GM19023 (cell line): ENCODE data around the gene CCDC89.
"Not testable (repeated sequence)": the region's sequence is repeated elsewhere in the genome, so short reads cannot be mapped to it uniquely, and the experiment has no call there.

Source experiments
- ATAC-seq: cut with Tn5 transposase; IDR thresholded peaks from one replicate; pipeline ENCODE4 v1.9.1; 2021; ENCODE audit warnings: mild to moderate bottlenecking, moderate library complexity; ENCODE audit not compliant: unreplicated experiment

The CCDC89 gene

DNA sequence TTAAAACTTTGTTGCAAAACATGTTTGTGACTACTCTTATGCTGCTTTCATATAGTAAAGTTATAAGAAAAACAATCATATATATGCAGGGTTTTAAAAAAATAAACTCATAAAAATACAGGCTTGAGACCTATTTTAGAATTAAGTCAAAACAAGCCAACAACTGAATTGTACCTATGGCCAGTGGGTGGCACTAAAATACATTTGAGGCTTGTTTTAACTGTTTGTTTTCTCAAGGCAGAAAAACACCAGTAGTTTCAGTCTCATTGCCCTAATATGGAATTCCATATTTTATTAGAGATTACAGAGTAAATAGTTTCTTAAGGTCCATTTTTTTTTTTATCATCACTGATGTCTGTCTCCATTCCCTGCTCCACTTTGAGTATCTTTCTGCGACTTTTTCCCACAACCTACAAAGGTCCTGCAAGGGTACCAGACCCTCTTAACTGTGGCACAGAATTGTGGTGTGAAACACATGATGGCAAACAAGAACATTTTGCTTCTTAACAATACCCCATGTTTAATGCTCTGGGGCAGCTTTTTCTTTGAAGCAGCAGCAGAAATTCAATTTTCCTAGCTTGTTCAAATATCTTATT, 8.5 kb upstream of the CCDC89 start:
- no peak for ATAC-seq

GRCh38 chr11:85685125-85685819, 723 bp downstream of the CCDC89 start:
- no peak for ATAC-seq

GRCh38 chr11:85682330-85683305, 3.4 kb downstream of the CCDC89 start:
- peak; percentile 95 for ATAC-seq

DNA sequence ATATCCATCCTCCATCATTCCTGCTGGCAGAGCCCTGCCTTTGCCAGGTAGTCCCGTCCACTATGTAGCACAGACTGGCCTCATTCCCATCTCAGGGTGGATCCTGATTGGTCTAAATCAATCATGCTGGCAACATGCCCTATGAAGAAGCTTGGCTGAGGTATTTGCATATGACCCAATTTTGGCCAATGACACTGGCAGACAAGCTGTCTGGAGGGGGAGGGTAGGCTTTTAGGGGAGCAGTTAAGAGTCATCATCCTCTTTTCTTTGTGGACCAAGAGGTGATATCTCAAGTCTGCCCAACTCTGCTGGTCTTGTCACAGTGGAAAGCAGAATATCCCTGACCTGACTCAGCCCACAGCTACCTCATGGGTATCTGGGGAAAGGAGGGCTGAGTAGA, 5.1 kb downstream of the CCDC89 start:
- ATAC-seq, result no peak

GRCh38 chr11:85679576-85679975, 6.4 kb downstream of the CCDC89 start:
- ATAC-seq, result no peak

- no peak for ATAC-seq
These were observed 12.6 kb downstream of the CCDC89 start for GRCh38 chr11:85673393-85673792.

DNA sequence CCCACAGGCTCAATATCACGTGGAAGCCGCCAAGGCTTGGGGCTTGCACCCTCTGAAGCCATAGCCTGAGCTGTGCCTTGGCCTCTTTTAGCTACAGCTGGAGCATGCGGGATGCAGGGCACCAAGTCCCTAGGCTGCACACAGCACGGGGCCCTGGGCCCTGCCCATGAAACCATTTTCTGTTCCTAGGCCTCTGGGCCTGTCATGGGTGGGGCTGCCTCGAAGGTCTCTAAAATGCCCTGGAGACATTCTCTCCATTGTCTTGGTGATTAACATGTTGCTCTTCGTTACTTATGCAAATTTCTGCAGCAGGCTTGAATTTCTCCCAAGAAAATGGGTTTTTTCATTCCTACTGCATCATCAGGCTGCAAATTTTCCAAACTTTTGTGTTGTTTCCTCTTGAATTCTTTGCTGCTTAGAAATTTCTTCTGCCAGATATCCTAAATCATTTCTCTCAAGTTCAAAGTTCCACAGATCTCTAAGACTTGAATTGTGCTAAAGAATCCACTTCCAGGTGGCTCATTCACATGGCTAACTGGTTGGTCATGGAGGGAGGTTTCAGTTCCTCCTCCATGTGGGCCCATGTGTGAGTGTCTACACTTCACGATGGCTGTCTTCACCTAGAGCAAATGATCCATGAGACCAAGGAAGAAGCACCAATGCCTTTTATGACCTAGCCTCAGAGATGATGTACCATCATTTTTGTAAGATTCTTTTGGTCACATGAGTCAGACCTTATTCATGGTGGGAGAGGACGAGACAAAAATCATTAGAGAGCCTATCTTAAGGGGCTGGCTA, 13.7 kb downstream of the CCDC89 start:
- ATAC-seq, result no peak

- ATAC-seq, result not testable (repeated sequence)
These were observed 14.9 kb downstream of the CCDC89 start for GRCh38 chr11:85670949-85671663.

DNA sequence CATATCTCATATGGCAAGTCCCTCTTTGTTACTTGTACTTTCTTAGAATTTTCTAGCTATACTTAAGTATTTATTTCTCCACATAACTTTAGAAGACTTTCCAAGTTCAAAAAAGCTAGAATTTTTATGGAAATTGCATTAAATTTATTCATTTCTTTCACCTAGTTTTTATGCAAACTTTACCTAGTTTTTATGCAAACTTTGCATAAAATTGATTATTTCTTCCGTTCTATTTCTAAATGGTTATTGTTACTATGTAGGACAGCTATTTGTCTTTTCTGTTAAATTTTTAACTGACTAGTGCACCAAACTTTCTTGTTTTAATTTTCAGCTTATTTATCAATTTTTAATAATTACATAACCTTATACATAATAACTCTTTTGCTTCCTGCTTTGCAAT, 17.8 kb downstream of the CCDC89 start:
- ATAC-seq, result no peak

- ATAC-seq, result no peak
These were observed 19.3 kb downstream of the CCDC89 start for GRCh38 chr11:85666687-85667086.

GRCh38 chr11:85665733-85666132, 20.3 kb downstream of the CCDC89 start:
- no peak for ATAC-seq

DNA sequence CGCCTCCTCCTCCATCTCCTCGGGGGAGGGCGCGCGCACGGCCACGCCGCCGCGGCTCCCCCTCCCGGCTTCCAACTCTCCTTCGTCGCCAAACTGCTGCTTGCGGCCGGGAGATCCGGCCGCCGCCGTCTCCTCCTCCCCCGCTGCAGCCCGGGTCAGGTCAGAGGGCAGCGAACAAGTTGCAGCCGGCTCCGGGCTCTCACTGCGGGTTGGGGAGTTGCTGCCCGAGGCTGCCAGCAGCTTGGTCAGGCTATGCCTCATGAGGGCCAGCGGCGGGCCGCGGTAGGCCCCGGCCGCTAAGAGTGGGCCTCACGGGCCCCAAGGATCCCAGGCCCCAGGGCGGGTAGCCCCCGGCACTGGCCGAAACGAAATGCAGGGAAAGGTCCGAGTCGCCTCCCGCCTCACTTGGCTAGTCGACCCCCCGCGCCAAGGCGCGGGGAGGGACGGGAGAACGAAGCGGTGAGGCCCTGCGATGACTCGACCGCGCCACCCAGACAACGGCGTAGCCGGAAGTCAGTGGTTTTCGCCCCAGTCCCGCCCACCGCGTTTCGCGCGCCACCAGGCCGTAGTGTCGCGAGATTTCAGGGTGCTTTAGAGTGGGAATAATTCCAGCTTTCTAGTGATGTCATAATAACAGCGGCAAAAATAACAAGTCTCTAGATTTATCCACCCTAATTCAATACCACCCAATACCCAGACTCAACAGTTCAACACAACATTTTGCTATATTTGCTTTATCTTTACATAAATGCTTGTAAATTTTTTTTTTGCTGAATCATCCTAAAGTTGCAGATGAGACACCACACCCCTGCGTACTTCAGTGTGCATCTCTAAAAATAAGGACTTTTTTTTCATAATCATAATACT, 21.1 kb downstream of the CCDC89 start, which contains the start of gene CREBZF:
CREBZF (minus strand) TSS at position 515 of the 867 bp plus-strand sequence; CDS start at position 261, 254 bp downstream.
- peak; percentile 83 for ATAC-seq

DNA sequence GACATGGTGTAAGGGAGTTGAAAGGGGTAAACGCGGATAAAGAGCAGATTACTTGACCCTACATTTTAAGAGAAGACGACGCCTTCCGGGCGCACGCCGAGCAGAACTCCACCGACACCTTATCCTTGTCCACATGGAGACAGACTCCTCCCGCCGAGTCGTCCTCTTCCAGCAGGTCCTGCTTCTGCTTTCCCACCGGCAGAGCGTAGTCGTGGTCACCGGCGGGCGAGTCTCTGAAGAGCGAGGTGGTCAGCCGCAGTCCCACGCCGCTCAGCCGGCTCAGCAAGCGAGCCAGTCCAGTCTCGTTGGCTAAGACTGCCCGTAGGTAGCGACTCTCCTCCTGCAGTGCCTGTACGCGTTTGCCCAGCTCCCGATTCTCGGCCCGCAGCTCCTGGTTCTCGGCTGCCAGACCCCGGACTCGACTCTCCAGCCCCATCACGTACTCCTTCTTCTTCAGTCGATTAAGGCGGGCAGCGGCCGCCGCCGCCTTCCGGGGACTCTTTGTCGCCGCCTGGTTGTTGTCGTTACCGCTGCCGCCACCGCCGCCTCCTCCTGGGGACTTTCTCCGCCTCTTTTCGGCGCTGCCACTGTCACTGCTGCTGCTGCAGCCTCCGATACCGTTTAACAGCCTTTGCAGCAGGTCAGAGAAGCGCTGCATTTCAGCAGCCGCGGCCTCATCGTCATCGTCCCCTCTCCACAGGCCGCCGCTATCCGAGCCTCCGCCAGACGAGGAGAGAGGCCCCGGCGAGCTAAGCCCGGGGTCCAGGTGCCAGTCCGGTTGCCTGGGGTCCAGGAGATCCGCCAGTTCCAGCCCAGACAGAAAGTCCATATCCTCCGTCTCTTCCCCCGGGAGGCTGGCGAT, 22.0 kb downstream of the CCDC89 start:
- ATAC-seq, result peak; percentile 73

DNA sequence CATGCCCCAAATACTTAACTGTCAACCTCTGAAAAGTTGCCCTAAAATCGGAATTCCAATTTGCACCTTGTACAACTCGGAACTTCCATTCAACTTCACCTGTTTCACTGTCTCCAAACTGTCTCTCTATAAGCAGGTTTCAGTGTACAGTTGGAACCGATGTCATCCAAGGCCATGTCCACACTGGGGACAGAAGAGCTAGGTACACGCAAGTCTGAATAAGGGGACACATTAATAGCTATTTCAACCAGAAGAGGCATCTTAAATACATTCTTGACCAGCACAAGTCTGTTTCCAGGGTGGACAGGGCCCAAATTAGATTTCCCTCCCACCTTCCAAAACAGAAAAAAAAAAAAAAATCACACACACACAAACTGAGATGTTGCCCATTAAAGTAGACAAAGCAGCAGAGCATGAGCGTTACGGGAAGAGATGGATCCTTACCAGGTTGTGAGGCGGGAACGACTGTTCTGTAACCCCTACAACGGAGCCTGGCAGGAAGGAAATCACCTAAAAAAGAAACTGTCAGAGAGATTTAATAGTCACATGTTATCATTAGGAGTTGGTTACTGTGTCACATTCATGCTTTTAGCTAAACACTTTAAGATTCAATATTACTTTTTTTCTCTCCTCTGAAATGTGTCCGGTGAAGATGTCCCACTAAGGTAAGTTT, 22.8 kb downstream of the CCDC89 start:
- no peak for ATAC-seq

- no peak for ATAC-seq
These were observed 23.9 kb downstream of the CCDC89 start for GRCh38 chr11:85661972-85662664.

DNA sequence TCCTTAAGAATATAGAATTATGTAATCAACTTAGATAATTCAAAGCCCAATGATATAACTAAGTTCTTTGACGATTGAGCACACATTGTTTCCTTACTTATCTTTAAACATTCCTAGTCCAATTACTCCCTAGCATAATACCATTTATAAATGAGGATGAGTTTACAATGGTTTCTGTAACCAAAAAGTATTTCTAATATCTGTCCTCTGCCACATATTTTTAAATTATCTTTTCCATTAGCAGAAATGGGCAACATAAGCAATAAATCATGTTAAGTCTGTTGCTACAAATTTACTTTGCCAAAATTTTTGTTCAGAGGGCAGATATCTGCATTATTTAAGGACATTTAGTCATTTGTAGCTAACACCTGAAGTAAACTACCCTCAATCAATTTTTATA, 27.8 kb downstream of the CCDC89 start:
- ATAC-seq, result no peak

GRCh38 chr11:85656777-85657176, 29.2 kb downstream of the CCDC89 start:
- no peak for ATAC-seq
